ENCODE measurements around the gene DPM1.

Gene DPM1

GRCh38 chr20:50901301-50901700, 57.0 kb downstream of the DPM1 start:
- peaks cover 6% of the 10 kb centered on the region for H3K4me1 Mint-ChIP-seq
- H3K4me3 Mint-ChIP-seq = no peak overlapping the region
- H3K27me3 Mint-ChIP-seq = no peaks in the 10 kb centered on the region
- no peaks in the 10 kb centered on the region for H3K9me3 Mint-ChIP-seq
- DNase-seq (no peak), ATAC-seq (no peak)
- H3K27ac Mint-ChIP-seq = no peak overlapping the region

- DNase-seq = no peak
- Mint-ChIP-seq H3K4me3 (no peak overlapping the region), H3K4me1 (no peaks in the 10 kb centered on the region), H3K27me3 (no peaks in the 10 kb centered on the region), H3K27ac (no peak overlapping the region), H3K9me3 (no peaks in the 10 kb centered on the region)
- no peak for ATAC-seq
Observed at GRCh38 chr20:50900261-50900660, 58.1 kb downstream of the DPM1 start.

DNA sequence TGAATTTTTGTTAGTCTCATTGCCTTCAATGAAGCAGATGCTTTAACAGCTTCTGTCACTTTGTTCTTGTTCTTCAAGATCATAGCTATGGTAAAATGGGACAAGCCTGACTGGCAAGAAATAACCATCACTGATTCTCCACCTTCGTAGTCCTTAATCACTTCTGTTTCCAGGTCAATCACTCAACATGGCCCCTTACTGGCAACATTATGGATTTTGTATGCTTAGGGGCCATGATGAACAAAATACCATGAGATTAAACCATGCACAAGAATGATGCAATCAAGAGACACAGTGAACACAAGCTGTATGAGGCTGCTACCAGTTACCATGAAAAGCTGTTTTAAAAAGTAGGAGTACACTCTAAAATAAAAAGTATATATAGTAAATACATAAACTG, 59.9 kb downstream of the DPM1 start:
- H3K4me1 Mint-ChIP-seq = peaks cover 9% of the 10 kb centered on the region
- peak overlapping the region; percentile 30 to 71 for H3K27ac Mint-ChIP-seq

GRCh38 chr20:50895111-50895830, 63.1 kb downstream of the DPM1 start:
- DNase-seq = no peak
- Mint-ChIP-seq H3K9me3 (no peaks in the 10 kb centered on the region), H3K27me3 (no peaks in the 10 kb centered on the region), H3K4me1 (peaks cover 33% of the 10 kb centered on the region), H3K27ac (no peak overlapping the region), H3K4me3 (no peak overlapping the region)
- ATAC-seq = no peak

More for the DNA sequence above, 59.9 kb downstream of the DPM1 start:
- Mint-ChIP-seq H3K27me3 (no peaks in the 10 kb centered on the region), H3K9me3 (no peaks in the 10 kb centered on the region), H3K4me3 (no peak overlapping the region)
- no peak for ATAC-seq
- no peak for DNase-seq

DNA sequence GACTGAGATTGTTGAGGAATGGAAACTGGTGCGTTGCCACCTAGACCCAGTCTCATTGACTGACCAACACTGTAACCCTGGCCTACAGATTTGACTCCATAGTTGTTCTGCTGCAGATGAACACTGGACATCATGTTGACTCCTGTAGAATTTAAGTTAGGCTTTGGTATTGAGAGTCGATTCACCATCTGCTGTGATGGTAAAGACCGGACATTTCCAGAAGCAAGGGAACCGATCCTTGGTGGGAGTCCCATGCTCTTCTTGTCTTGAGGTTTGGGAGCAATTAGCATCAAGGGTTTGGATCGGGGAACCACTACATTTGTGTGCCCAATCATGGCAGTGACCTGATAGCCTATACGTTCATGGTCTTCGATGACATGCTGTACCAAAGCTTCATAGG, 64.7 kb downstream of the DPM1 start:
- DNase-seq = no peak
- Mint-ChIP-seq H3K4me1 (peaks cover 33% of the 10 kb centered on the region), H3K9me3 (no peaks in the 10 kb centered on the region), H3K4me3 (no peak overlapping the region), H3K27ac (no peak overlapping the region), H3K27me3 (no peaks in the 10 kb centered on the region)
- ATAC-seq = no peak

DNA sequence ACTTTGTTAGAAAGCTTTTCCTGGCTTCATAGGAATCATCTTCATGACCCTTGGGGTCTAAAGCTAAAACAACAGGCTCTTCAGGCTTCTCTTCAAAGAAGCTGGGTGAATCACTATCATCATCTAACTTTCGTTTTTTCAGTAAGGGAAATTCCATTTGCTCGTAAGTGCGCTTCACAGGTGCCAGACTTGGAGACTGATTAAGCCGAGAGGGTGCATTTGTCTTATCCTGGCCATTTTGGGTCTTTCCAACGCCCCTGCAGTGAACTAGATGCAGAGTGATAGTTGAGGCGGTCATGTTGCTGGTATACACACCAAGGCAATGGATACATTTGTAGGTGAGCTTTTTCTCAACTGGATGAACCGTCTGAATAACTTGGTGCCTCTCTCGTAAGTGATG, 65.9 kb downstream of the DPM1 start:
- no peaks in the 10 kb centered on the region for H3K9me3 Mint-ChIP-seq
- no peak for DNase-seq
- peaks cover 33% of the 10 kb centered on the region for H3K4me1 Mint-ChIP-seq
- no peaks in the 10 kb centered on the region for H3K27me3 Mint-ChIP-seq
- no peak overlapping the region for H3K4me3 Mint-ChIP-seq
- peak overlapping the region in 1 of 2 donors; percentile 48 for H3K27ac Mint-ChIP-seq
- no peak for ATAC-seq

GRCh38 chr20:50891138-50891537, 67.2 kb downstream of the DPM1 start:
- Mint-ChIP-seq H3K9me3 (no peaks in the 10 kb centered on the region), H3K4me3 (no peak overlapping the region), H3K27ac (no peak overlapping the region), H3K27me3 (no peaks in the 10 kb centered on the region), H3K4me1 (peaks cover 33% of the 10 kb centered on the region)
- ATAC-seq (no peak), DNase-seq (no peak)

GRCh38 chr20:50887576-50887975, 70.8 kb downstream of the DPM1 start:
- Mint-ChIP-seq H3K27me3 (no peaks in the 10 kb centered on the region), H3K27ac (peak overlapping the region in 1 of 2 donors; percentile 49), H3K4me3 (no peak overlapping the region), H3K9me3 (no peaks in the 10 kb centered on the region), H3K4me1 (peaks cover 16% of the 10 kb centered on the region)
- DNase-seq = no peak
- no peak for ATAC-seq

GRCh38 chr20:50886184-50886790, 72.0 kb downstream of the DPM1 start:
- H3K27ac Mint-ChIP-seq = peak overlapping the region in 1 of 2 donors; percentile 54
- peaks cover 5% of the 10 kb centered on the region for H3K4me1 Mint-ChIP-seq
- H3K4me3 Mint-ChIP-seq = no peak overlapping the region
- no peaks in the 10 kb centered on the region for H3K27me3 Mint-ChIP-seq
- ATAC-seq = no peak
- no peaks in the 10 kb centered on the region for H3K9me3 Mint-ChIP-seq
- no peak for DNase-seq

GRCh38 chr20:50885781-50886180, 72.6 kb downstream of the DPM1 start:
- ATAC-seq = no peak
- H3K4me3 Mint-ChIP-seq = no peak overlapping the region
- H3K4me1 Mint-ChIP-seq = no peaks in the 10 kb centered on the region
- no peaks in the 10 kb centered on the region for H3K27me3 Mint-ChIP-seq
- no peak for DNase-seq
- peak overlapping the region in 1 of 2 donors; percentile 54 for H3K27ac Mint-ChIP-seq
- no peaks in the 10 kb centered on the region for H3K9me3 Mint-ChIP-seq

DNA sequence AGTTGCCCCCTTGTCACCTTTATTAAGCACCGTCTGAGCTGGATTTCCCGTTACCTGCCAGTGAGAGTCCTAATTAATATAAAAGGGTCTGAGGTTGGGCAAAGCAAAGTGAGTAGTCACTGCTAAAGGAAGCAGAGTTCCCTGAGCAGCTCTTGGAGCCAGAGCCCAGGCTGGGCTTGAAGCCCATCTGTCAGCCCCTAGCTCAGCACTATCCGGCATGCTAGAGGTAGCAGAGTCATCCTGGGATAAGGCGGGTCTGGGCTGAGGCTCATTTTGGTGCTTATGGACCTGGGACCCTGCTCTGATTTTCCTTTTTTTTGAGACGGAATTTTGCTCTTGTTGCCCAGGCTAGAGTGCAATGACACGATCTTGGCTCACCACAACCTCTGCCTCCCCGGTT, 73.3 kb downstream of the DPM1 start:
- H3K9me3 Mint-ChIP-seq = no peaks in the 10 kb centered on the region
- H3K4me1 Mint-ChIP-seq = no peaks in the 10 kb centered on the region
- H3K27ac Mint-ChIP-seq = peak overlapping the region; percentile 75 to 90
- ATAC-seq (peak; percentile 12), DNase-seq (no peak)
- H3K27me3 Mint-ChIP-seq = no peaks in the 10 kb centered on the region
- no peak overlapping the region for H3K4me3 Mint-ChIP-seq
